ENCODE results near the gene RBFOX2. TPM values are rescaled to one million over a fixed set of nuclear protein-coding genes. Genes with fewer than 3 reads are reported as not detected.

Gene RBFOX2
- total and polyA plus RNA-seq, 10 of the 15 experiments (the other 5 are each of a cell fraction or from before 2014, with no cell fraction given) = 0.01 to 2.7 (median 0.17) TPM; not detected in 4

DNA sequence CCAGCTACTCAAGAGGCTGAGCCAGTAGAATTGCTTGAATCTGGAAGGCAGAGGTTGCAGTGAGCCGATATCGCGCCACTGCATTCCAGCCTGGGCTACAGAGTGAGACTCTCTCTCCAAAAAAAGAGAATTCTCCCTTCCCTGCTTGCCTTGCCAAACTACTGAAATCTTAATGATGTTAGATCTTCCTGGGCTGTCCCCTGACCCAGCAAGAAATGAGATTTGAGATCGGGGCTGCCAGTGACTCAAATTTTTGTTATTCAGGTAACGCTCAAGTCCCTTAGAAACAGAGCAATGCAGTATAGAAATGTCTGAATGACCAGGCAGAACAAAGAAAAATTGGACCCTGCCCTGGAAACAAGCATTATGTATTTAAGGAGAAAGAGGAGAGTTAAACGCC, 4.0 kb upstream of the RBFOX2 start:
- Histone ChIP-seq H3K27ac (ENCODE audit: control insufficient read depth, insufficient read depth) (no peak overlapping the region), H3K79me2 (ENCODE audit: control insufficient read depth, insufficient read depth, low read length) (no peaks in the 10 kb centered on the region), H3K4me3 (no peak overlapping the region), H3K36me3 (ENCODE audit: control insufficient read depth in 2 of 2, insufficient read depth in 2 of 2, low read length in 1 of 2) (no peaks in the 10 kb centered on the region), H3K4me1 (ENCODE audit: control insufficient read depth, insufficient read depth, low read length) (no peaks in the 10 kb centered on the region), H2AFZ (ENCODE audit: control insufficient read depth, low read depth, low read length) (no peak overlapping the region), H3K9me3 (replicated peaks; ENCODE audit: control insufficient read depth, insufficient read depth, low read length) (no peaks in the 10 kb centered on the region), H4K20me1 (ENCODE audit: control insufficient read depth, insufficient read depth) (no peaks in the 10 kb centered on the region), H3K4me2 (ENCODE audit: control insufficient read depth, insufficient read depth) (no peak overlapping the region), H3K9ac (ENCODE audit: control insufficient read depth, insufficient read depth, low read length) (no peak overlapping the region), H3K27me3 (replicated peaks in 1 of 2; ENCODE audit: control insufficient read depth in 2 of 2, insufficient read depth in 2 of 2, low read length in 1 of 2) (no peaks in the 10 kb centered on the region; a peak in 2 of 4 replicates)
- ATAC-seq = no peak
- ChIA-PET CTCF (no interaction called here), SMC1A (ENCODE audit: uncharacterized antibody, unreplicated experiment) (no interaction called here), POLR2A (no interaction called here), RAD21 (ENCODE audit: unreplicated experiment) (no interaction called here)
- in situ Hi-C loops (cut with MboI) (no loop called here), intact Hi-C loops (cut with micrococcal nuclease; ENCODE audit: unreplicated experiment) (no loop called here)
- FAIRE-seq = no peak
- TF ChIP-seq IKZF2 (IDR thresholded peaks at IDR 0.05) = no peak
- no peak for TF ChIP-seq EGR1 (IDR thresholded peaks at IDR 0.05; ENCODE audit: borderline replicate concordance in 1 of 2, low read depth in 2 of 2, low read length in 2 of 2)
- TF ChIP-seq HCFC1 (IDR thresholded peaks at IDR 0.05; ENCODE audit: low read length) = no peak
- no peak for TF ChIP-seq CREB1 (IDR thresholded peaks at IDR 0.05; ENCODE audit: low read depth)
- TF ChIP-seq TCF7 (IDR thresholded peaks at IDR 0.05; ENCODE audit: borderline replicate concordance) = no peak
- TF ChIP-seq CEBPB (IDR thresholded peaks at IDR 0.05; ENCODE audit: borderline replicate concordance in 1 of 2, low read depth in 2 of 2, low read length in 2 of 2) = no peak
- no peak for TF ChIP-seq FOS (IDR thresholded peaks at IDR 0.05; ENCODE audit: borderline replicate concordance, extremely low read depth, insufficient read length)
- no peak for TF ChIP-seq PAX5 (IDR thresholded peaks at IDR 0.05; ENCODE audit: borderline replicate concordance, low read depth, low read length)
- TF ChIP-seq, protein P1, sequence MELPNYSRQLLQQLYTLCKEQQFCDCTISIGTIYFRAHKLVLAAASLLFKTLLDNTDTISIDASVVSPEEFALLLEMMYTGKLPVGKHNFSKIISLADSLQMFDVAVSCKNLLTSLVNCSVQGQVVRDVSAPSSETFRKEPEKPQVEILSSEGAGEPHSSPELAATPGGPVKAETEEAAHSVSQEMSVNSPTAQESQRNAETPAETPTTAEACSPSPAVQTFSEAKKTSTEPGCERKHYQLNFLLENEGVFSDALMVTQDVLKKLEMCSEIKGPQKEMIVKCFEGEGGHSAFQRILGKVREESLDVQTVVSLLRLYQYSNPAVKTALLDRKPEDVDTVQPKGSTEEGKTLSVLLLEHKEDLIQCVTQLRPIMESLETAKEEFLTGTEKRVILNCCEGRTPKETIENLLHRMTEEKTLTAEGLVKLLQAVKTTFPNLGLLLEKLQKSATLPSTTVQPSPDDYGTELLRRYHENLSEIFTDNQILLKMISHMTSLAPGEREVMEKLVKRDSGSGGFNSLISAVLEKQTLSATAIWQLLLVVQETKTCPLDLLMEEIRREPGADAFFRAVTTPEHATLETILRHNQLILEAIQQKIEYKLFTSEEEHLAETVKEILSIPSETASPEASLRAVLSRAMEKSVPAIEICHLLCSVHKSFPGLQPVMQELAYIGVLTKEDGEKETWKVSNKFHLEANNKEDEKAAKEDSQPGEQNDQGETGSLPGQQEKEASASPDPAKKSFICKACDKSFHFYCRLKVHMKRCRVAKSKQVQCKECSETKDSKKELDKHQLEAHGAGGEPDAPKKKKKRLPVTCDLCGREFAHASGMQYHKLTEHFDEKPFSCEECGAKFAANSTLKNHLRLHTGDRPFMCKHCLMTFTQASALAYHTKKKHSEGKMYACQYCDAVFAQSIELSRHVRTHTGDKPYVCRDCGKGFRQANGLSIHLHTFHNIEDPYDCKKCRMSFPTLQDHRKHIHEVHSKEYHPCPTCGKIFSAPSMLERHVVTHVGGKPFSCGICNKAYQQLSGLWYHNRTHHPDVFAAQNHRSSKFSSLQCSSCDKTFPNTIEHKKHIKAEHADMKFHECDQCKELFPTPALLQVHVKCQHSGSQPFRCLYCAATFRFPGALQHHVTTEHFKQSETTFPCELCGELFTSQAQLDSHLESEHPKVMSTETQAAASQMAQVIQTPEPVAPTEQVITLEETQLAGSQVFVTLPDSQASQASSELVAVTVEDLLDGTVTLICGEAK (IDR thresholded peaks at IDR 0.05; ENCODE audit: borderline replicate concordance) = no peak
- TF ChIP-seq, protein P2, sequence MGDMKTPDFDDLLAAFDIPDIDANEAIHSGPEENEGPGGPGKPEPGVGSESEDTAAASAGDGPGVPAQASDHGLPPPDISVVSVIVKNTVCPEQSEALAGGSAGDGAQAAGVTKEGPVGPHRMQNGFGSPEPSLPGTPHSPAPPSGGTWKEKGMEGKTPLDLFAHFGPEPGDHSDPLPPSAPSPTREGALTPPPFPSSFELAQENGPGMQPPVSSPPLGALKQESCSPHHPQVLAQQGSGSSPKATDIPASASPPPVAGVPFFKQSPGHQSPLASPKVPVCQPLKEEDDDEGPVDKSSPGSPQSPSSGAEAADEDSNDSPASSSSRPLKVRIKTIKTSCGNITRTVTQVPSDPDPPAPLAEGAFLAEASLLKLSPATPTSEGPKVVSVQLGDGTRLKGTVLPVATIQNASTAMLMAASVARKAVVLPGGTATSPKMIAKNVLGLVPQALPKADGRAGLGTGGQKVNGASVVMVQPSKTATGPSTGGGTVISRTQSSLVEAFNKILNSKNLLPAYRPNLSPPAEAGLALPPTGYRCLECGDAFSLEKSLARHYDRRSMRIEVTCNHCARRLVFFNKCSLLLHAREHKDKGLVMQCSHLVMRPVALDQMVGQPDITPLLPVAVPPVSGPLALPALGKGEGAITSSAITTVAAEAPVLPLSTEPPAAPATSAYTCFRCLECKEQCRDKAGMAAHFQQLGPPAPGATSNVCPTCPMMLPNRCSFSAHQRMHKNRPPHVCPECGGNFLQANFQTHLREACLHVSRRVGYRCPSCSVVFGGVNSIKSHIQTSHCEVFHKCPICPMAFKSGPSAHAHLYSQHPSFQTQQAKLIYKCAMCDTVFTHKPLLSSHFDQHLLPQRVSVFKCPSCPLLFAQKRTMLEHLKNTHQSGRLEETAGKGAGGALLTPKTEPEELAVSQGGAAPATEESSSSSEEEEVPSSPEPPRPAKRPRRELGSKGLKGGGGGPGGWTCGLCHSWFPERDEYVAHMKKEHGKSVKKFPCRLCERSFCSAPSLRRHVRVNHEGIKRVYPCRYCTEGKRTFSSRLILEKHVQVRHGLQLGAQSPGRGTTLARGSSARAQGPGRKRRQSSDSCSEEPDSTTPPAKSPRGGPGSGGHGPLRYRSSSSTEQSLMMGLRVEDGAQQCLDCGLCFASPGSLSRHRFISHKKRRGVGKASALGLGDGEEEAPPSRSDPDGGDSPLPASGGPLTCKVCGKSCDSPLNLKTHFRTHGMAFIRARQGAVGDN (IDR thresholded peaks at IDR 0.05) = no peak
- no peak for TF ChIP-seq TCF12 (IDR thresholded peaks at IDR 0.05; ENCODE audit: low read depth, low read length)
- TF ChIP-seq YBX1 (IDR thresholded peaks at IDR 0.05) = no peak
- TF ChIP-seq, protein P3, sequence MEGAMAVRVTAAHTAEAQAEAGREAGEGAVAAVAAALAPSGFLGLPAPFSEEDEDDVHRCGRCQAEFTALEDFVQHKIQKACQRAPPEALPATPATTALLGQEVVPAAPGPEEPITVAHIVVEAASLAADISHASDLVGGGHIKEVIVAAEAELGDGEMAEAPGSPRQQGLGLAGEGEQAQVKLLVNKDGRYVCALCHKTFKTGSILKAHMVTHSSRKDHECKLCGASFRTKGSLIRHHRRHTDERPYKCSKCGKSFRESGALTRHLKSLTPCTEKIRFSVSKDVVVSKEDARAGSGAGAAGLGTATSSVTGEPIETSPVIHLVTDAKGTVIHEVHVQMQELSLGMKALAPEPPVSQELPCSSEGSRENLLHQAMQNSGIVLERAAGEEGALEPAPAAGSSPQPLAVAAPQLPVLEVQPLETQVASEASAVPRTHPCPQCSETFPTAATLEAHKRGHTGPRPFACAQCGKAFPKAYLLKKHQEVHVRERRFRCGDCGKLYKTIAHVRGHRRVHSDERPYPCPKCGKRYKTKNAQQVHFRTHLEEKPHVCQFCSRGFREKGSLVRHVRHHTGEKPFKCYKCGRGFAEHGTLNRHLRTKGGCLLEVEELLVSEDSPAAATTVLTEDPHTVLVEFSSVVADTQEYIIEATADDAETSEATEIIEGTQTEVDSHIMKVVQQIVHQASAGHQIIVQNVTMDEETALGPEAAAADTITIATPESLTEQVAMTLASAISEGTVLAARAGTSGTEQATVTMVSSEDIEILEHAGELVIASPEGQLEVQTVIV (IDR thresholded peaks at IDR 0.05; ENCODE audit: borderline replicate concordance, partially characterized antibody) = no peak
- TF ChIP-seq RELA (IDR thresholded peaks at IDR 0.05; ENCODE audit: borderline replicate concordance, partially characterized antibody) = no peak
- BruUV-seq (replicated peaks) = no TSS peak
- 68% methylated on average over 6 of the region's 6 CpGs for WGBS (ENCODE audit: insufficient coverage, insufficient replicate concordance, low lambda C conversion rate, missing lambda C conversion rate)
- no peak for DNase-seq (ENCODE audit: low read depth, low spot score)

All from GM12878 (cell line).